ENCODE results near the gene XPC.

Gene XPC

GRCh38 chr3:14138878-14139655, 39.3 kb downstream of the XPC start:
- DNase-seq (ENCODE audit: low read depth), result no peak

GRCh38 chr3:14138109-14138877, 40.1 kb downstream of the XPC start:
- TF ChIP-seq CTCF (IDR thresholded peaks at IDR 0.05; ENCODE audit: low read length, missing control alignments), result no peak
- no peak for DNase-seq (ENCODE audit: low read depth)
- no peak overlapping the region for H3K4me3 ChIP-seq (replicated peaks; ENCODE audit: low read depth, low read length)

More at GRCh38 chr3:14138878-14139655, 39.3 kb downstream of the XPC start:
- no peak for TF ChIP-seq CTCF (IDR thresholded peaks at IDR 0.05; ENCODE audit: low read length, missing control alignments)
- no peak overlapping the region for H3K4me3 ChIP-seq (replicated peaks; ENCODE audit: low read depth, low read length)

GRCh38 chr3:14137445-14137844, 41.0 kb downstream of the XPC start:
- no peak overlapping the region for H3K4me3 ChIP-seq (replicated peaks; ENCODE audit: low read depth, low read length)
- TF ChIP-seq CTCF (IDR thresholded peaks at IDR 0.05; ENCODE audit: low read length, missing control alignments), result no peak
- DNase-seq (ENCODE audit: low read depth), result no peak

- DNase-seq (ENCODE audit: low read depth), result no peak
- H3K4me3 ChIP-seq (replicated peaks; ENCODE audit: low read depth, low read length), result no peak overlapping the region
- TF ChIP-seq CTCF (IDR thresholded peaks at IDR 0.05; ENCODE audit: low read length, missing control alignments), result no peak
Observed at GRCh38 chr3:14137004-14137403, 41.4 kb downstream of the XPC start.

- H3K4me3 ChIP-seq (replicated peaks; ENCODE audit: low read depth, low read length), result no peak overlapping the region
- TF ChIP-seq CTCF (IDR thresholded peaks at IDR 0.05; ENCODE audit: low read length, missing control alignments), result no peak
- no peak for DNase-seq (ENCODE audit: low read depth)
Observed at GRCh38 chr3:14135581-14135980, 42.8 kb downstream of the XPC start.

GRCh38 chr3:14134291-14134690, 44.1 kb downstream of the XPC start:
- DNase-seq (ENCODE audit: low read depth), result no peak
- no peak for TF ChIP-seq CTCF (IDR thresholded peaks at IDR 0.05; ENCODE audit: low read length, missing control alignments)

More at GRCh38 chr3:14134291-14134690, 44.1 kb downstream of the XPC start:
- no peak overlapping the region for H3K4me3 ChIP-seq (replicated peaks; ENCODE audit: low read depth, low read length)

All from fibroblast of pulmonary artery (primary cell).